ENCODE measurements around the gene MBNL1. TPM values are rescaled to one million over a fixed set of nuclear protein-coding genes. Genes with fewer than 3 reads are reported as not detected.
"Not testable (repeated sequence)": the region's sequence is repeated elsewhere in the genome, so short reads cannot be mapped to it uniquely, and the experiment has no call there.

The MBNL1 gene
- total RNA-seq, 2 donors from 2014 or later, result 322 to 452 TPM

GRCh38 chr3:152426393-152426792 lies 157.7 kb downstream of the MBNL1 start:
- H3K4me1 Mint-ChIP-seq, result peaks cover 51% of the 10 kb centered on the region
- H3K9me3 Mint-ChIP-seq, result peaks cover 4% of the 10 kb centered on the region
- H3K4me3 Mint-ChIP-seq, result no peak overlapping the region
- H3K27ac Mint-ChIP-seq, result peak overlapping the region; percentile 54
- no peak for ATAC-seq (replicated peaks)
- no peaks in the 10 kb centered on the region for H3K27me3 Mint-ChIP-seq
- H3K36me3 Mint-ChIP-seq (ENCODE audit: low read depth), result peaks cover 93% of the 10 kb centered on the region

- no peaks in the 10 kb centered on the region for H3K9me3 Mint-ChIP-seq
- ATAC-seq (replicated peaks), result no peak
- no peaks in the 10 kb centered on the region for H3K27me3 Mint-ChIP-seq
- no peak overlapping the region for H3K4me3 Mint-ChIP-seq
- H3K27ac Mint-ChIP-seq, result peak overlapping the region; percentile 70
- H3K4me1 Mint-ChIP-seq, result peaks cover 32% of the 10 kb centered on the region
- peaks cover 92% of the 10 kb centered on the region for H3K36me3 Mint-ChIP-seq (ENCODE audit: low read depth)
Observed at GRCh38 chr3:152428577-152428976, 159.8 kb downstream of the MBNL1 start.

GRCh38 chr3:152430223-152431002 lies 161.7 kb downstream of the MBNL1 start:
- no peak for ATAC-seq (replicated peaks)
- Mint-ChIP-seq H3K27me3 (no peaks in the 10 kb centered on the region), H3K27ac (peak overlapping the region; percentile 43), H3K36me3 (ENCODE audit: low read depth) (peaks cover 92% of the 10 kb centered on the region), H3K9me3 (no peaks in the 10 kb centered on the region), H3K4me3 (no peak overlapping the region), H3K4me1 (peaks cover 26% of the 10 kb centered on the region)

GRCh38 chr3:152434142-152434541 lies 165.4 kb downstream of the MBNL1 start:
- Mint-ChIP-seq H3K4me3 (no peak overlapping the region), H3K9me3 (no peaks in the 10 kb centered on the region), H3K36me3 (ENCODE audit: low read depth) (peaks cover 96% of the 10 kb centered on the region), H3K27me3 (no peaks in the 10 kb centered on the region), H3K27ac (no peak overlapping the region), H3K4me1 (peaks cover 34% of the 10 kb centered on the region)
- no peak for ATAC-seq (replicated peaks)

- Mint-ChIP-seq H3K4me1 (peaks cover 37% of the 10 kb centered on the region), H3K36me3 (ENCODE audit: low read depth) (peaks cover 97% of the 10 kb centered on the region), H3K4me3 (peak overlapping the region; percentile 10)
- H3K27me3 Mint-ChIP-seq; H3K27ac Mint-ChIP-seq; H3K9me3 Mint-ChIP-seq; ATAC-seq (replicated peaks): not testable (repeated sequence)
Observed at GRCh38 chr3:152435210-152435609, 166.5 kb downstream of the MBNL1 start.

- no peak for ATAC-seq (replicated peaks)
- Mint-ChIP-seq H3K4me3 (peak overlapping the region; percentile 58), H3K27ac (peak overlapping the region; percentile 59), H3K27me3 (no peaks in the 10 kb centered on the region), H3K36me3 (ENCODE audit: low read depth) (peaks cover 90% of the 10 kb centered on the region), H3K4me1 (peaks cover 39% of the 10 kb centered on the region), H3K9me3 (no peaks in the 10 kb centered on the region)
Observed at GRCh38 chr3:152436707-152437590, 168.2 kb downstream of the MBNL1 start.

GRCh38 chr3:152438181-152438580 lies 169.5 kb downstream of the MBNL1 start:
- Mint-ChIP-seq H3K36me3 (ENCODE audit: low read depth) (peaks cover 79% of the 10 kb centered on the region), H3K27me3 (no peaks in the 10 kb centered on the region), H3K9me3 (no peaks in the 10 kb centered on the region), H3K27ac (peak overlapping the region; percentile 41), H3K4me1 (peaks cover 47% of the 10 kb centered on the region), H3K4me3 (no peak overlapping the region)
- peak; percentile 73 for ATAC-seq (replicated peaks)

- Mint-ChIP-seq H3K9me3 (no peaks in the 10 kb centered on the region), H3K4me1 (peaks cover 48% of the 10 kb centered on the region)
Observed at GRCh38 chr3:152438706-152439105, 170.0 kb downstream of the MBNL1 start.

GRCh38 chr3:152440243-152440642 lies 171.5 kb downstream of the MBNL1 start:
- not testable (repeated sequence) for H3K4me3 Mint-ChIP-seq; ATAC-seq (replicated peaks); H3K9me3 Mint-ChIP-seq; H3K27me3 Mint-ChIP-seq
- Mint-ChIP-seq H3K4me1 (peaks cover 53% of the 10 kb centered on the region), H3K36me3 (ENCODE audit: low read depth) (peaks cover 74% of the 10 kb centered on the region), H3K27ac (peak overlapping the region; percentile 29)

More at GRCh38 chr3:152438706-152439105, 170.0 kb downstream of the MBNL1 start:
- Mint-ChIP-seq H3K36me3 (ENCODE audit: low read depth) (peaks cover 74% of the 10 kb centered on the region), H3K27me3 (no peaks in the 10 kb centered on the region), H3K27ac (no peak overlapping the region), H3K4me3 (no peak overlapping the region)
- ATAC-seq (replicated peaks), result no peak

- peak overlapping the region; percentile 49 for H3K4me3 Mint-ChIP-seq
- no peaks in the 10 kb centered on the region for H3K9me3 Mint-ChIP-seq
- peaks cover 74% of the 10 kb centered on the region for H3K36me3 Mint-ChIP-seq (ENCODE audit: low read depth)
- no peaks in the 10 kb centered on the region for H3K27me3 Mint-ChIP-seq
- ATAC-seq (replicated peaks), result peak; percentile 20
- H3K27ac Mint-ChIP-seq, result peak overlapping the region; percentile 81
- H3K4me1 Mint-ChIP-seq, result peaks cover 51% of the 10 kb centered on the region
Observed at GRCh38 chr3:152443212-152444023, 174.7 kb downstream of the MBNL1 start.

GRCh38 chr3:152444029-152444641 lies 175.4 kb downstream of the MBNL1 start:
- H3K27me3 Mint-ChIP-seq, result no peaks in the 10 kb centered on the region
- H3K4me1 Mint-ChIP-seq, result peaks cover 51% of the 10 kb centered on the region
- peak overlapping the region; percentile 80 for H3K27ac Mint-ChIP-seq
- H3K4me3 Mint-ChIP-seq, result no peak overlapping the region
- H3K9me3 Mint-ChIP-seq, result no peaks in the 10 kb centered on the region
- H3K36me3 Mint-ChIP-seq (ENCODE audit: low read depth), result peaks cover 74% of the 10 kb centered on the region
- ATAC-seq (replicated peaks), result no peak

- Mint-ChIP-seq H3K4me1 (peaks cover 43% of the 10 kb centered on the region), H3K27me3 (no peaks in the 10 kb centered on the region), H3K4me3 (peak overlapping the region; percentile 27), H3K27ac (peak overlapping the region; percentile 80), H3K9me3 (no peaks in the 10 kb centered on the region), H3K36me3 (ENCODE audit: low read depth) (peaks cover 74% of the 10 kb centered on the region)
- peak; percentile 66 for ATAC-seq (replicated peaks)
Observed at GRCh38 chr3:152445212-152445611, 176.5 kb downstream of the MBNL1 start.

GRCh38 chr3:152446495-152446894 lies 177.8 kb downstream of the MBNL1 start:
- Mint-ChIP-seq H3K9me3 (no peaks in the 10 kb centered on the region), H3K27me3 (no peaks in the 10 kb centered on the region), H3K4me3 (no peak overlapping the region), H3K4me1 (peaks cover 40% of the 10 kb centered on the region), H3K36me3 (ENCODE audit: low read depth) (peaks cover 84% of the 10 kb centered on the region), H3K27ac (peak overlapping the region; percentile 80)
- ATAC-seq (replicated peaks), result no peak

- no peaks in the 10 kb centered on the region for H3K9me3 Mint-ChIP-seq
- peaks cover 39% of the 10 kb centered on the region for H3K4me1 Mint-ChIP-seq
- H3K36me3 Mint-ChIP-seq (ENCODE audit: low read depth), result peaks cover 89% of the 10 kb centered on the region
- H3K27ac Mint-ChIP-seq, result peak overlapping the region; percentile 80
- H3K27me3 Mint-ChIP-seq, result no peaks in the 10 kb centered on the region
- H3K4me3 Mint-ChIP-seq, result peak overlapping the region; percentile 38
- ATAC-seq (replicated peaks), result peak; percentile 35
Observed at GRCh38 chr3:152447511-152447910, 178.8 kb downstream of the MBNL1 start.

Data from activated T-helper 17 cell treated with anti-CD3 and anti-CD28 coated beads, Interleukin-2, amount 50 U/mL, for 72 hours (primary cell).